Neural progenitor cell (in vitro differentiated cells): ENCODE data around the gene ITGA5. TPM values are rescaled to one million over a fixed set of nuclear protein-coding genes. Genes with fewer than 3 reads are reported as not detected.
A peak's percentile ranks its signal among the peaks of the same experiment; 100 is the strongest.

Source experiments
- DNase-seq: peaks from one replicate; pipeline ENCODE4 v3.0.0-alpha.2; 2016; ENCODE audit warnings: low spot score
- H2AFZ ChIP-seq: fragments of 200-600 bp; sonication (generic); replicated peaks from 2 replicates; pipeline ENCODE4 v1.6.1; 2016; ENCODE audit warnings: antibody characterized with exemption
- H3F3A ChIP-seq: fragments of 200-600 bp; sonication (generic); 2 replicates; pipeline ENCODE4 v1.6.1; 2016; ENCODE audit warnings: antibody characterized with exemption, low read depth
- H3K27ac ChIP-seq: fragments of 200-600 bp; sonication (generic); 2 replicates; pipeline ENCODE4 v1.5.1; 2016; ENCODE audit warnings: mild to moderate bottlenecking
- H3K27me3 ChIP-seq: fragments of 200-600 bp; sonication (generic); 2 replicates; pipeline ENCODE4 v1.6.1; 2016; ENCODE audit warnings: mild to moderate bottlenecking, moderate library complexity
- H3K36me3 ChIP-seq: fragments of 200-600 bp; sonication (generic); 2 replicates; pipeline ENCODE4 v1.5.1; 2016
- H3K4me1 ChIP-seq: fragments of 200-600 bp; sonication (generic); 2 replicates; pipeline ENCODE4 v1.6.1; 2016; ENCODE audit warnings: mixed run types
- H3K4me2 ChIP-seq: fragments of 200-600 bp; sonication (generic); 2 replicates; pipeline ENCODE4 v1.6.1; 2016
- H3K4me3 ChIP-seq: fragments of 200-600 bp; sonication (generic); 2 replicates; pipeline ENCODE4 v1.5.1; 2016
- H3K79me2 ChIP-seq: fragments of 200-600 bp; sonication (generic); 2 replicates; pipeline ENCODE4 v1.6.1; 2016; ENCODE audit warnings: low read depth
- H3K9ac ChIP-seq: fragments of 200-600 bp; sonication (generic); 2 replicates; pipeline ENCODE4 v1.6.1; 2016
- H3K9me3 ChIP-seq: fragments of 200-600 bp; sonication (generic); 2 replicates; pipeline ENCODE4 v1.5.1; 2016; ENCODE audit warnings: low read depth
- H4K20me1 ChIP-seq: fragments of 200-600 bp; sonication (generic); 2 replicates; pipeline ENCODE4 v1.6.1; 2016; ENCODE audit warnings: low read depth
- H3K27ac Mint-ChIP-seq: 3 replicates; pipeline ENCODE4 v1.8.0; 2021; ENCODE audit warnings: mixed read lengths
- H3K27me3 Mint-ChIP-seq: 2 replicates; pipeline ENCODE4 v1.8.0; 2022; ENCODE audit warnings: low read depth, mild to moderate bottlenecking, inconsistent platforms, moderate library complexity, mixed read lengths; ENCODE audit not compliant: insufficient read depth
- H3K36me3 Mint-ChIP-seq: 3 replicates; pipeline ENCODE4 v1.8.0; 2021; ENCODE audit warnings: mixed read lengths
- H3K4me1 Mint-ChIP-seq: 3 replicates; pipeline ENCODE4 v1.8.0; 2021; ENCODE audit warnings: mixed read lengths
- H3K4me3 Mint-ChIP-seq: 3 replicates; pipeline ENCODE4 v1.8.0; 2021; ENCODE audit warnings: mild to moderate bottlenecking, moderate library complexity, mixed read lengths
- H3K9me3 Mint-ChIP-seq: 3 replicates; pipeline ENCODE4 v1.8.0; 2020; ENCODE audit warnings: mixed read lengths
- CTCF ChIP-seq: fragments of 200-600 bp; sonication (generic); IDR thresholded peaks from 2 replicates; pipeline ENCODE4 v1.5.1; 2017; ENCODE audit warnings: antibody characterized with exemption, mild to moderate bottlenecking
- EZH2 ChIP-seq: fragments of 200-600 bp; sonication (generic); IDR thresholded peaks from 2 replicates; pipeline ENCODE4 v1.6.1; 2017; ENCODE audit warnings: antibody characterized with exemption, mild to moderate bottlenecking, moderate library complexity
- EZH2phosphoT487 ChIP-seq: fragments of 200-600 bp; sonication (generic); IDR thresholded peaks from 2 replicates; pipeline ENCODE4 v1.6.1; 2017; ENCODE audit warnings: antibody characterized with exemption
- total RNA-seq: library from RNA; depleted of rRNA; stranded (reverse); fragments of >200 nt; gene quantifications from 2 replicates; pipeline ENCODE4 v1.2.3, GENCODE V29; 2015; ENCODE audit warnings: low replicate concordance

The ITGA5 gene
- total RNA-seq, 1 donor from 2014 or later, result 37.7 TPM

GRCh38 chr12:54437243-54437642, 18.2 kb upstream of the ITGA5 start:
- H3K36me3 Mint-ChIP-seq, result no peaks in the 10 kb centered on the region

GRCh38 chr12:54432815-54433164, 13.7 kb upstream of the ITGA5 start:
- no peak for DNase-seq
- Mint-ChIP-seq H3K36me3 (no peaks in the 10 kb centered on the region), H3K4me3 (no peak overlapping the region), H3K27ac (no peak overlapping the region), H3K27me3 (peaks cover 9% of the 10 kb centered on the region), H3K4me1 (peaks cover 21% of the 10 kb centered on the region), H3K9me3 (no peaks in the 10 kb centered on the region)
- peaks cover 5% of the 10 kb centered on the region for H3K27me3 ChIP-seq
- H3K79me2 ChIP-seq, result no peaks in the 10 kb centered on the region
- H3F3A ChIP-seq, result peaks cover 47% of the 10 kb centered on the region
- H3K27ac ChIP-seq, result no peak overlapping the region
- no peaks in the 10 kb centered on the region for H4K20me1 ChIP-seq
- no peaks in the 10 kb centered on the region for H3K36me3 ChIP-seq
- TF ChIP-seq EZH2, result no peak
- no peak for TF ChIP-seq CTCF
- TF ChIP-seq EZH2phosphoT487, result no peak
- peaks cover 35% of the 10 kb centered on the region for H3K4me1 ChIP-seq
- H3K4me3 ChIP-seq, result no peak overlapping the region
- H3K4me2 ChIP-seq, result peak overlapping the region; percentile 63
- peak overlapping the region; percentile 76 for H2AFZ ChIP-seq
- no peak overlapping the region for H3K9ac ChIP-seq
- no peaks in the 10 kb centered on the region for H3K9me3 ChIP-seq

More at GRCh38 chr12:54437243-54437642, 18.2 kb upstream of the ITGA5 start:
- Mint-ChIP-seq H3K27me3 (peaks cover 6% of the 10 kb centered on the region), H3K4me3 (no peak overlapping the region), H3K4me1 (peaks cover 3% of the 10 kb centered on the region), H3K27ac (no peak overlapping the region), H3K9me3 (no peaks in the 10 kb centered on the region)
- no peaks in the 10 kb centered on the region for H3K79me2 ChIP-seq
- H3F3A ChIP-seq, result peaks cover 26% of the 10 kb centered on the region
- no peak overlapping the region for H3K4me2 ChIP-seq
- no peak overlapping the region for H3K27ac ChIP-seq
- no peak overlapping the region for H3K9ac ChIP-seq
- H3K36me3 ChIP-seq, result no peaks in the 10 kb centered on the region
- no peak for DNase-seq
- TF ChIP-seq EZH2 (no peak), EZH2phosphoT487 (no peak), CTCF (no peak)
- H4K20me1 ChIP-seq, result no peaks in the 10 kb centered on the region
- peaks cover 18% of the 10 kb centered on the region for H3K27me3 ChIP-seq
- no peaks in the 10 kb centered on the region for H3K9me3 ChIP-seq
- H2AFZ ChIP-seq, result no peak overlapping the region
- H3K4me1 ChIP-seq, result peaks cover 13% of the 10 kb centered on the region
- H3K4me3 ChIP-seq, result no peak overlapping the region

DNA sequence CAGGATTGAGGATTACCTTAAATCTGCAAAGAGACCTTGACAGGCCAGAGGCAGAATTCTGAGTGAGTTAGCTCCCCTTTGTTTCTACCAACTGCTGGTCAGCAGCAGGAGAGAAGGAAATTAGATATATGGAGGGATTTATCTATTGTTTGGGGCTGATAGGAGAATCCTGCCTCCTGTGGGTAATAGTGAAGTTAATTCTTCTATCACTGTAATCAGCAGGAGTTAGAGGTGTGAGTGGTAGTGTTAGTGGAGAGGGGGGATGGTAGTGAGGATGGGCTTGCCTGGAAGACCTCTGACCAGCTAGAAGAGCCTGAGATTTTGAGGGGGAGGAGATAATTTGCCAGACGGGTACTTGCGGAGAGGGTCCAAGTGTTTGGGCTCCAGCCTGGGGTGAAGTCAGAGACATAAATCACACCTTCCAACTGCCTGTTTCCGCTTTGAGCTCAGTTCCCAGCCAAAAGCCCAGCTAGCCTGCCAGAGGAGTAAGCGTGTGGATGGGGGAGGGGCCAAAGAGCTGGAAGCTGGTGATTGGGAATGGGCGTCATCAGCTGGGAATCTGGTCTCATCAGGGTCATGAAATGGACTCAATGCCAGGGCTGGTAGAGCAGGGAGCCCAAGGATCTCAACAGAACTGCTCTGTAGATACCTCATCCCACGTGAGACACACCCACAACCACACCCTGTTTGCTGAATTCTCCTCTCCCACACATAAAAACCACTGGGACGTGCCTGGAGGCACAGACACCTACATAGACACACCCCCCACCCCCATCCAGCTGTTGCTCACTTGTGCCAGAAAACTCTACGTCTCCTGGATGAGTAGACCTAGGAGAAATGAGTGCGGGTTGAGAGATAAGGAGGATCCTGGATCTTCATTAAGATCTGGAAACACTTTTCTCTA, 13.1 kb upstream of the ITGA5 start:
- no peaks in the 10 kb centered on the region for H4K20me1 ChIP-seq
- peak overlapping the region; percentile 8 for H3K4me3 ChIP-seq
- peak; percentile 60 for DNase-seq
- H3K9me3 Mint-ChIP-seq, result no peaks in the 10 kb centered on the region
- peak overlapping the region; percentile 1 for H3K27ac Mint-ChIP-seq
- H3K27me3 Mint-ChIP-seq, result peaks cover 14% of the 10 kb centered on the region
- TF ChIP-seq CTCF (no peak), EZH2phosphoT487 (peak; percentile 27), EZH2 (no peak)
- peaks cover 47% of the 10 kb centered on the region for H3F3A ChIP-seq
- no peaks in the 10 kb centered on the region for H3K79me2 ChIP-seq
- H2AFZ ChIP-seq, result peak overlapping the region; percentile 76
- H3K36me3 Mint-ChIP-seq, result no peaks in the 10 kb centered on the region
- H3K4me1 Mint-ChIP-seq, result peaks cover 24% of the 10 kb centered on the region
- no peaks in the 10 kb centered on the region for H3K9me3 ChIP-seq
- H3K9ac ChIP-seq, result no peak overlapping the region
- H3K4me3 Mint-ChIP-seq, result no peak overlapping the region
- H3K27ac ChIP-seq, result peak overlapping the region; percentile 72
- H3K4me2 ChIP-seq, result peak overlapping the region; percentile 63
- peaks cover 35% of the 10 kb centered on the region for H3K4me1 ChIP-seq
- peaks cover 5% of the 10 kb centered on the region for H3K27me3 ChIP-seq
- H3K36me3 ChIP-seq, result no peaks in the 10 kb centered on the region
